Stimulated activated CD4-positive, alpha-beta T cell treated with anti-CD3 and anti-CD28 coated beads, Interleukin-1b, Interleukin-23, amount 100 ng/mL, for 1 hour (primary cell): ENCODE results near the gene MPND.

Source experiments
- DNase-seq, 2 donors: peaks; one replicate each; pipeline ENCODE4 v3.0.0-alpha.2; 2020; ENCODE audit warnings: low read depth in 2 of 2

MPND gene

DNA sequence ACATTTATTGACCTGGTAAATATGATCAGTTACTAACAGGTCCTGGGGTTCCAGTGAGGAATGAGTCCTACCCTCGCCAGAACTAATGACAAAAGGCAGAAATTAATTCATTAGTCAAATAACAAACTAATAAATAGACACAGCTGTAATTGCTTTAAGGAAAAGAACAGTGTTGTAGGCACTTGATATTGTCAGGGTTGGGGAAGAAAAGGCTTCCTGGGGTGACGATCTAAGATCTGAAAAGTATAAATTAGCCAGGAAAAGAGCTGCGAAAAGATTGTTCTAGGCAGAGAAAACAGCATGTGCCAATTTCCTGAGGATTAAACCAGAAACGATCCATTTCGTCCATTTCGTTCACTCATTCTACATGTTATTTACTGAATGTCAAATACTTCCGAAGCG is 58.4 kb downstream of the MPND start:
- no peak for DNase-seq

DNA sequence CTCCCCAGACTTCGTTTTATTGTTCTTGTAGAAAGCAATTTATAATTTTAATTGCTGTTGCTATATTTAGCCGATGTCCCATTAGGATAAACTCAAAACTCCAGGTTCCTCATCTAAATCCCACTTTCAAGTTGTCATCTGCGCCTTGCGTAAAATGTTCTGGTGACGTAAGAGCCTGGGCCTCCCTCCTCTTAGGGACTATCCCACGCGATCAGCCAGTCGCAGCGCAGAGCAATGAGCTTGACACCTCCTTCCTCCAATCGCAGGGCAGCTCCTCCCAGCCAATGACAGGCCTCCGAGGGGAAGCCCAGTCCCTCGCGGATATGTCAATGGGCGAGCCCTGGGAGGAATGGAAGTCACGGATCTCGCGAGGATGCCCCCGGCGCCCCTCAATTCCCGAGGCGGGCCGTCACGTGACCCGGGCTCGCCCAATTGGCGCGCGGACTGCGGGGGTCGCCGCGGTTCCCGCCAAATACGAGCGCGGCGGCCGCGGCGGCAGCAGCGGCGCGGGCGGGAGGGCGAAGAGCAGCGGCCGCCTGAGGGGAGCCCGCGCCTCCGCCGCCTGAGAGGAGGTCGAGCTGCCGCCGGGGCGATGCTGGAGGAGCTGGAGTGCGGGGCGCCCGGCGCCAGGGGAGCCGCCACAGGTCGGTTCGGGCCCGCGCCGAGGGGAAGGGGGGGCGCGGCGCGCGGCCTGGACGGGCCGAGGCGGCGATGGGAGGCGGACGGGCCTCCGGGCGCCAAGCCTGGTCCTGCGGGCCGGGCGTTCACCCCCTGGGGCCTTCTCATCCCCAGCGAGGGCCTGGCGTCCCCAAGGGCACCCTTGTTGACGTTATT is 59.0 kb downstream of the MPND start, which contains the start of gene CHAF1A:
Gene CHAF1A (plus strand): TSS at position 470 of the 834 bp plus-strand sequence. CDS start 123 bp downstream, at position 593.
- peak; percentile 95 to 97 for DNase-seq

DNA sequence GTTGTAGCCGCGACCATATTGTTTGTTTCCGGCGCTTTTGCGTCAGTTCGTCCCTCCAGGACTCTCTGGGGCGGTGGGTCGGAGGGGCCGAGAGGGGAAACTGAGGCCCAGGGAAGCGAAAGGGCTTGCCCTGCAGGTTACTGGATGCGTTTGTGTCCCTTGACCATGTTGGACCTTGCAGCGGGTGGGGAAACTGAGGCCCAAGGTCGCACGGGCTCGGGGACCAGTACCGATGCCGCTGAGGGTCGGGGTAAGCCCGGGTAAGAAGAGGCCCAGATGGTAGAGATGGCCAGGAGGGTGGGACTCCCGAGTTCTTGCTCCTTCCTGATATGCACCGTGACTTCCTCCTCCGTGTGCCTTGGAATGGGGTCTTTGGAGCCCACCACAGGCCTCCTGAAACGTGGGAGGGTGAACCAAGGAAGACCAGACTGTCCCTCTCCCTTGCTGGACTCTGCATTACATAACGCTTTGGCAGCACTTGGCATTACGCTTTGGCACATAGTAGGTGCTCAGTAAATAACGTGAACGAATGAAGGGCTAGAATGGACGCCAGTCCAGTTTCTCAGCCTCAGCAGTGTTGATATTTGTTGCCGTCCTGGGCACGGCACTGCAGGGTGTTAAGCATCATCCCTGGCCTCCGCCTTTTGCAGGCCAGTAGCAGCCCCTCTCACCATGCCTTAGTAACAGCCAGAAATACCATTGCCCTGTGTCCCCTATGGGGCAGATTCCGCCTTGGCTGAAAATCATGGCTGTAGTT is 59.8 kb downstream of the MPND start:
- DNase-seq: no peak

DNA sequence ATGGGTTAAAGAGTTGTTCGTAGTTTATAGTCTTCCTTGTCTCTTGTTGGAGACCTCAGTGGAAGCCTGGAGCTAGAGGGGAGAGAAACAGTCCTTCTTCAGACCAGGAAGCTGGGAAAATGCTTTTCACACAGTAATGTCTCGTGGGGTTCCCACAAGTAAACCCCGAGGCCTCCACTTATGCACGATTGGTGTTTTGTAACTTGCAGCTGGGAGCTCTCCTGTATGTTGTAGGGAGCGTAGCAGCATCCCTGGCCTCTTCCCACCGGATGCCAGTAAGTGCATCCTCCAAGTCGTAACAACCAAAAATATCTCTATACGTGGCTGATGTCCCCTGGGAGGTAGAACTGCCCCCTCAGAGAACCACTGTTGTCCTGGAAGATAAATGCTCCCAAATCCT is 62.6 kb downstream of the MPND start:
- no peak for DNase-seq

DNA sequence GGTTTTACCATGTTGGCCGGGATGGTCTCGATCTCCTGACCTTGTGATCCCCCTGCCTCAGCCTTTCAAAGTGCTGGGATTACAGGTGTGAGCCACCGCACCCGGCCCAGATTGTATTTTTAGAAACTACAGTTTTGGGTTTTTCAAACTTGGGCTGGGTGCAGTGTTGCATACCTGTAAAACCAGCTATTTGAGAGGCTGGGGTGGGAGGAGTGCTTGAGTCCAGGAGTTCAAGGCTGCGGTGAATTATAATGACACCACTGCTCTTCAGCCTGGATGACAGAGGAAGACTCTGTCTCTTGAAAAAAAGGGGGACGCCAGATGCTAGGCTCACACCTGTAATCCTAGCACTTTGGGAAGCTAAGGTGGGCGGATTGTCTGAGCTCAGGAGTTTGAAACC is 63.3 kb downstream of the MPND start:
- no peak for DNase-seq

DNA sequence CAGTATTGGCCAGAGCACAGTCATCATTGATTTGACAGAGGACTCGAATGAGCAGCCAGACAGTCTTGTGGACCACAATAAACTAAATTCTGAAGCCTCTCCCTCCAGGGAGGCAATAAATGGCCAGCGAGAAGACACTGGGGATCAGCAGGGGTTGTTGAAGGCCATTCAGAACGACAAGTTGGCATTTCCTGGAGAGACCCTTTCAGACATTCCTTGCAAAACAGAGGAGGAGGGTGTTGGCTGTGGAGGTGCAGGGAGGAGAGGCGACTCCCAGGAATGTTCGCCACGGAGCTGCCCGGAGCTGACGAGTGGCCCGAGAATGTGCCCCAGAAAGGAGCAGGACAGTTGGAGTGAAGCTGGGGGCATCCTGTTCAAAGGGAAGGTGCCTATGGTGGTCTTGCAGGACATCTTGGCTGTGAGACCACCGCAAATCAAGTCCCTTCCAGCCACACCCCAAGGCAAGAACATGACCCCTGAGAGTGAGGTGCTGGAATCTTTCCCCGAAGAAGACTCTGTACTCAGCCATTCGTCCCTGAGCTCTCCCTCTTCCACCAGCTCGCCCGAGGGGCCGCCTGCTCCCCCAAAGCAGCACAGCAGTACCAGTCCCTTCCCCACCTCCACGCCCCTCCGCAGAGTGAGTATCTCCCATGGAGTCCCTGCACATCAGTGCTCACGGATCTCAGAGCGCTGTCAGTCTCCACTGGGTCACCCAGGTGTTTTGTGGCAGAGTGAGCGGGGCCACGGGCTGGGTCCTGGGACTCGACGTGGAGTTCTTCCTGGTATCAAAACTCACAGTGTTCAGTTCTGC is 66.0 kb downstream of the MPND start:
- no peak for DNase-seq
